Fibroblast of the aortic adventitia (primary cell): ENCODE measurements around the gene ZNF804A. TPM values are rescaled to one million over a fixed set of nuclear protein-coding genes. Genes with fewer than 3 reads are reported as not detected.
A peak's percentile ranks its signal among the peaks of the same experiment; 100 is the strongest.

Experiments used
- DNase-seq: peaks from one replicate; pipeline ENCODE4 v3.0.0-alpha.2; 2010; ENCODE audit warnings: low read depth
- H3K4me3 ChIP-seq: 2 replicates; pipeline ENCODE4 v1.5.1; 2011; ENCODE audit warnings: low read depth, mild to moderate bottlenecking, control low read depth, low read length, moderate library complexity
- total RNA-seq: library from RNA; depleted of rRNA; stranded (reverse); fragments of >200 nt; gene quantifications from 2 replicates; pipeline ENCODE4 v1.2.3, GENCODE V29; 2012; ENCODE audit warnings: low replicate concordance
- TF ChIP-seq, protein P1 (sequence below): IDR thresholded peaks from 2 replicates; pipeline ENCODE4 v1.5.1; 2011; ENCODE audit warnings: mild to moderate bottlenecking, low read length, control low read depth, inconsistent platforms; ENCODE audit not compliant: insufficient read depth

Gene ZNF804A
- total RNA-seq, 1 donor = 12.9 TPM

DNA sequence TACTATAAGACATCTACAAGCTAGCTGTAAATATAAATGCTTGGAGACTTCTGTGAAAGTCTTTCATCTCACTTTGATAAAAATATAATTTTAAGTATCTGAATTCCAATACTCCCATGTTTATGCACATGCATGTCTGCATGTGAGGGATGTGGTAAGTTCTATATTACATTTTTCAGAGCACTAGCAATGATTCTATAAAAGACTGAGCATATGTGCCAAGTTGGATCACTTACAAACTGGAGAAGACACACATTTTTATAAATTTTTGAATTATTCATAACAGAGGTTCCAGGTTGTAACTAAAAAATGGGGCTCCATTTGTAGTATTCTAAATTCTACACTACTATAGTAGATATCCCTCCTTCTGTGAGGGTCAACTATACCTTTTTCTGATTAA lies 26.0 kb downstream of the ZNF804A start:
- no peak for DNase-seq
- no peak overlapping the region for H3K4me3 ChIP-seq
- TF ChIP-seq, protein P1, sequence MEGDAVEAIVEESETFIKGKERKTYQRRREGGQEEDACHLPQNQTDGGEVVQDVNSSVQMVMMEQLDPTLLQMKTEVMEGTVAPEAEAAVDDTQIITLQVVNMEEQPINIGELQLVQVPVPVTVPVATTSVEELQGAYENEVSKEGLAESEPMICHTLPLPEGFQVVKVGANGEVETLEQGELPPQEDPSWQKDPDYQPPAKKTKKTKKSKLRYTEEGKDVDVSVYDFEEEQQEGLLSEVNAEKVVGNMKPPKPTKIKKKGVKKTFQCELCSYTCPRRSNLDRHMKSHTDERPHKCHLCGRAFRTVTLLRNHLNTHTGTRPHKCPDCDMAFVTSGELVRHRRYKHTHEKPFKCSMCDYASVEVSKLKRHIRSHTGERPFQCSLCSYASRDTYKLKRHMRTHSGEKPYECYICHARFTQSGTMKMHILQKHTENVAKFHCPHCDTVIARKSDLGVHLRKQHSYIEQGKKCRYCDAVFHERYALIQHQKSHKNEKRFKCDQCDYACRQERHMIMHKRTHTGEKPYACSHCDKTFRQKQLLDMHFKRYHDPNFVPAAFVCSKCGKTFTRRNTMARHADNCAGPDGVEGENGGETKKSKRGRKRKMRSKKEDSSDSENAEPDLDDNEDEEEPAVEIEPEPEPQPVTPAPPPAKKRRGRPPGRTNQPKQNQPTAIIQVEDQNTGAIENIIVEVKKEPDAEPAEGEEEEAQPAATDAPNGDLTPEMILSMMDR = no peak

DNA sequence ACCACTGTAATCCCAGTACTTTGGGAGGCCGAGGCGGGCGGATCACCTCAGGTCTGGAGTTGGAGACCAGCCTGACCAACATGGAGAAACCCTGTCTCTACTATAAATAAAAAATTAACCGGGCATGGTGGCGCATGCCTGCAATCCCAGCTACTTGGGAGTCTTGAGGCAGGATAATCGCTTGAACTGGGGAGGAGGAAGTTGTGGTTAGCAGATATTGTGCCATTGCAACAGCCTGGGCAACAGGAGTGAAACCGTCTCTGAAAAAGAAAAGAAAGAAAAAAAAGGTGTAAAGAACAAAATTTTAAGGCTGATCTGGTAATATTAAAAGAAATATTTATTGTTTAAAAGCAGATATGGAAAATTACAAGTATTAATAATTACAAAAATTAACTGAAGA lies 29.7 kb downstream of the ZNF804A start:
- TF ChIP-seq, protein P1 = no peak
- no peak overlapping the region for H3K4me3 ChIP-seq
- no peak for DNase-seq

DNA sequence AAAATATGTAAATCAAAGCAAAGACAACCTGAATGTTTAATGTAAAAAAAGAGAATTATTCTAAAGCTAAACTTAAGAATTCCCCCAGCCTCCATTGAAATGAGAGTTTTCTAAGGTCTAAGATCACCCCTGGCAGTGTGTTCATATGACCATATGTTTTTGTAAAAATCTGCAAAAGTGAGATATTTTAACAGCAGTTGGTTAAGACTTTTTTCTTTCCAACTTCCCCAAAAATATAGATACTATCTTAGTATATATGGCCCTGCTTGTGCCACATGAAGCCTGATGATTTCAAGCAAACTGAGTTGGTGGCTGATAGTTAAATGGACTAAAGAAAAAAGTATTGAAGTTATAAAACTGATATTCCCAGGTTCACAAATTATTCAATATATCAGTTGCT lies 35.4 kb downstream of the ZNF804A start:
- TF ChIP-seq, protein P1 = no peak

DNA sequence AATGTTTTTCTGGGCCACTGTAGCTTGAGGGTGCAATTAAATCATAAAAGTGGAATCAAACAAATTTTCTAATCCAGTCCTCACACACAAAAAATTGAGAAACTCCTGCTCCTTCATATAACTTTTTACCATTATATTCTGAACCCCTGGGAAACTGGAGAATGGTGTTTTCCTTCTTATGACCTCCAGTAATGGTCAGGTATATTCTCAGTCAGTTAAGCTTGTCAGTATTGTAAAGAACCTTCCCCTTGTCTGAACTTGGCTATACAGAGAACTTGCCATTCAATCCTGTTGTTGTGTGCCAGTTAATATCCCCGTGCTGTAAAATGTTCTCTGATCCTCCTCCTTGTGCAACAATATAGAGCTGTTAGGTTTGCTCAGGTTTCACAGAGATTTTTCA lies 39.5 kb downstream of the ZNF804A start:
- TF ChIP-seq, protein P1 = no peak
- no peak overlapping the region for H3K4me3 ChIP-seq
- DNase-seq = no peak

More for the DNA sequence above, 35.4 kb downstream of the ZNF804A start:
- no peak overlapping the region for H3K4me3 ChIP-seq
- no peak for DNase-seq

DNA sequence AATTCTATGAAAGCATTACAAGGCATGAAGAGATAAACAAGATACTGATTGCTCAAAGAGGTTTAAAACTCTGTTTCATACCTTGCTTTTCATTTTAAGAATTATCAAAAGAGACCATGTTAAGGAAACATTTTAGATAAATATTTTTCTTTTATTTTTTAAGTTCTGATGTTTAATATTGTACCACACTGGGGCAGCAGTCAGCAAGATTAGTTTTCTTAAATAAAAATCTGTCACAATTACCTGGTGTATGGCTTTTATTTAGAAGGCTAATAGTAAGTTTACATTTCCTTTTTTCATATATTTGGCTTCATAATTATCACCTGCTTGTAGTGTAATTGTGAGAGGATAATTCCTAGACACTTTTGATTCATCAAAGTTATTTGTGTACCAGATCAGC lies 46.4 kb downstream of the ZNF804A start:
- TF ChIP-seq, protein P1 = peak; percentile 24
- peak; percentile 70 for DNase-seq
- no peak overlapping the region for H3K4me3 ChIP-seq

DNA sequence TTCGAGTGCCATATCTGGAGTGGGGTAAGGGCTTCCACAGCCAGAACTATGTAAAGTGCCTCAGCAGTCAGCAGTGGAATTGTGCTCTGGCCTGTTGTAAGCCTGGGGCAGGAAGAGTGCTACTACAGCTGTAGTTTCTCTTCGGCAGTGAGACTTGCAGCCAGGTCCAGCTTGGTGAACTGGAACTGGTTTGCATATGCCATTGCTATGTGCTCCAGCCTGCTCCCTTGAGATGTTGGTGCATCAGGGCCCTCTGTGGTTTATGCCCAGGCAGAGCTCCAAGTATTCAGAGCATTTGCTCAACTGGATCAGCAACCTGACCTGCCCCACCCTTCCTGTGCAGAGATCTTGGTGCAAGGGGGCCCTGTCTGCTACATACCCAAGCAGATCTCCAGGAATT lies 47.8 kb downstream of the ZNF804A start:
- peak; percentile 75 for DNase-seq
- TF ChIP-seq, protein P1 = no peak
- peak overlapping the region; percentile 2 for H3K4me3 ChIP-seq

DNA sequence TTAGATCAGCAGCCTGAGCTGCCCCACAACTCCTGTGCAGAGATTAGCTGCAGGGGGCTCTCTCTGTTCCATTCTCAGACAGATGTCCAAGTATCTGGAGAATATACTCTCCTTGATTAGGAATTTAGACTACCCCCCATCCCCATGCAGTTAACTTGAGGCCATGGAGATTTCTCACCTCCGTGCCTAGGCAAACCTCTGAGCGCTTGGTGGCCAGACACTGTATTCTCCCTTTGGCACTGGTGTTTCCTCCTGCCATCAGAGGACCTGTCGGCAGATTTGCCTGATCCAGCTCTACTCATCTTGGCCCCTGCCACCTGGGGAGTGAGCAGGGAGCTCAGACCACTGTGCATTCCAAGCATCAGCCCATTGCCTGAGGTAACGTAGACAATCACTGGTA lies 48.3 kb downstream of the ZNF804A start:
- no peak for DNase-seq
- TF ChIP-seq, protein P1 = no peak
- H3K4me3 ChIP-seq = no peak overlapping the region
